ENCODE data around the gene DGKE. TPM values are rescaled to one million over a fixed set of nuclear protein-coding genes. Genes with fewer than 3 reads are reported as not detected.
A peak's percentile ranks its signal among the peaks of the same experiment; 100 is the strongest.

Gene DGKE
- total and polyA plus RNA-seq, 2 of the 13 experiments (the other 11 are each of a cell fraction or from before 2014, with no cell fraction given): 3.2 to 5.3 TPM

DNA sequence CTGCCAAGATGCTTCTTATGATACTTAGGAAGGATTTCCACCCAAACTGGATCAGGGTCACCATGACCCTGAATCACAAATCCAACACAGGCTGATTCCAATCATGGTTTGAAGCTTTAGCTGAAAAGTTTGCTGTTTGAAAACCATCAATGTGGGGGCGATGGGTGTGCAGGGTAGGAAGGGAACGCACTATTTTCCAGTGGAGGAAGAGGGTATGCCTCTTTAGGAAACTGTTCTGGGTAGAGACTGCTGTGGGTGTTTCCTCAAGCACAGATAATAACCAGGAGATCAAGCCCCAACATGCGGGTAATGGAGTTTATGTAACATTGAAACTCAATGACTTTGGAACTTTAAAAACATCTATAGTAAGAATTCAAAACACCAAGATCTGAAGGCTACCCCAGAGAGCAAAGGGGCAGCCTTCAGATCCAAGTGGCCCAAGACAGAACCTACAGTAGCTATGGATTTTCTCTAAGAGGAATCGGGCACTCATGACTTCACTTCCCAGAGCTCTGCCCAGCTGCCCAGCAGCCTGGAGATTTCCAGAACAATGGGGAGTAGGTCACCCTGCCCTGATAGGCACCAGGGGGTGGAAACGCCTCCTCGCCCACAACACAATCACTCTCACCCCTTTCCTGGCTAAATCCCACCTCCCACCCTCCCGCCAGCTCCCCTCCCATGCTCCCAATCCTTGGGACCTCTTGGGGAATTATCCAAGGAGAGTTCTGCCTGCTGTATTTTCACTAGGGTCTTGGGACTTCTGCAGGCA lies 57.1 kb downstream of the DGKE start (continued):
- TF ChIP-seq ATF1 (CRISPR knock-in tag; IDR thresholded peaks at IDR 0.05) (no peak), ZBTB7B (CRISPR knock-in tag; IDR thresholded peaks at IDR 0.05) (no peak), NR2C2 (CRISPR knock-in tag; IDR thresholded peaks at IDR 0.05; ENCODE audit: borderline replicate concordance) (no peak), KDM6A (CRISPR knock-in tag; IDR thresholded peaks at IDR 0.05; ENCODE audit: low read depth) (no peak), SIX1 (CRISPR knock-in tag; IDR thresholded peaks at IDR 0.05; ENCODE audit: borderline replicate concordance) (no peak), MTF1 (CRISPR knock-in tag; IDR thresholded peaks at IDR 0.05) (no peak), NR3C1 (CRISPR knock-in tag; IDR thresholded peaks at IDR 0.05) (no peak), RFXANK (CRISPR knock-in tag; IDR thresholded peaks at IDR 0.05) (no peak), KDM4B (CRISPR knock-in tag; IDR thresholded peaks at IDR 0.05) (no peak), KDM3A (CRISPR knock-in tag; IDR thresholded peaks at IDR 0.05; ENCODE audit: low read depth) (no peak)
- TF ChIP-seq, protein P1, sequence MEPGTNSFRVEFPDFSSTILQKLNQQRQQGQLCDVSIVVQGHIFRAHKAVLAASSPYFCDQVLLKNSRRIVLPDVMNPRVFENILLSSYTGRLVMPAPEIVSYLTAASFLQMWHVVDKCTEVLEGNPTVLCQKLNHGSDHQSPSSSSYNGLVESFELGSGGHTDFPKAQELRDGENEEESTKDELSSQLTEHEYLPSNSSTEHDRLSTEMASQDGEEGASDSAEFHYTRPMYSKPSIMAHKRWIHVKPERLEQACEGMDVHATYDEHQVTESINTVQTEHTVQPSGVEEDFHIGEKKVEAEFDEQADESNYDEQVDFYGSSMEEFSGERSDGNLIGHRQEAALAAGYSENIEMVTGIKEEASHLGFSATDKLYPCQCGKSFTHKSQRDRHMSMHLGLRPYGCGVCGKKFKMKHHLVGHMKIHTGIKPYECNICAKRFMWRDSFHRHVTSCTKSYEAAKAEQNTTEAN (CRISPR knock-in tag; conservative IDR thresholded peaks at IDR 0.05): no peak

DNA sequence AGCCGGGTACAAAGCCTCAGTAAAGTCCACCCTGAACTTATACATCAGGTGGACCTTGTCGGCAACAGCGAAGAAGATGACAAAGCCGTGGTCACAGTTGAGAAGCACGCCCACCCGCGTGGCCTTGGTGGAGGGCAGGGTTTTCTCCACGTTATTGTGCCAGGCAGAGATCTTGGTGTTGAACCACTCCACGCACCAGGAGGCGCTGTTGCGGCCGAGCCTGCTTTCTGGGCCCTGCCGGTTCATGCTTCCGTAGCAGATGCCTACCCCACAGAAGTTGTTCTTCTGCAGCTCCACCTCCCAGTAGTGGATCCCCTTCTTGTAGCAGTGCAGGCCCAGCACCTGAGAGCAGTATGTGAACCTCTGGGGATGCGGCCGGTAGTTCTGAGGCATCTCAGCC lies 57.8 kb downstream of the DGKE start:
- peak; percentile 50 for ATAC-seq
- no peak overlapping the region for H3K4me2 ChIP-seq (ENCODE audit: low read depth, low read length)
- BruUV-seq (replicated peaks): no TSS peak
- H3K9me3 ChIP-seq (ENCODE audit: low read length): peaks cover 12% of the 10 kb centered on the region
- H4K20me1 ChIP-seq (ENCODE audit: insufficient read depth, low read length): no peaks in the 10 kb centered on the region; the same call in 1 of the 2 replicates
- peaks cover 33 to 65% of the 10 kb centered on the region in 2 experiments for H3K36me3 ChIP-seq (replicated peaks in 1 of 2; ENCODE audit: control insufficient read depth in 1 of 2, insufficient read depth in 2 of 2, low read length in 2 of 2)
- peaks cover 21% of the 10 kb centered on the region for H3K4me1 ChIP-seq (ENCODE audit: insufficient read depth, low read length)
- H3K79me2 ChIP-seq (ENCODE audit: insufficient read depth, low read length): no peaks in the 10 kb centered on the region
- POLR2A ChIA-PET: interaction anchor here (0.6 to 1.2 kb wide), 2 partner anchors 22 to 50 kb away, joined by 3 read pairs; partner anchors contain the start of gene TRIM25
- WGBS (ENCODE audit: low lambda C conversion rate): 97% methylated on average over 16 of the region's 16 CpGs
- H2AFZ ChIP-seq (ENCODE audit: low read length): no peak overlapping the region
- CTCF ChIA-PET (ENCODE audit: low intra/inter-chr PET ratio, low total read pairs): interaction anchor here (1.8 kb wide), 1 partner anchor 48 kb away, joined by 12 read pairs; no protein-coding TSS in a partner anchor
- no peak overlapping the region for H3K4me3 ChIP-seq (replicated peaks in 1 of 3; ENCODE audit: insufficient read depth in 1 of 3, low read depth in 2 of 3, low read length in 3 of 3)
- in situ Hi-C loops (cut with HindIII; ENCODE audit: extremely low pct_ligation_motif_present, low pct_unique_long_range_greater_than_20kb): no loop called here
- no peak for FAIRE-seq
- intact Hi-C loops (cut with micrococcal nuclease; ENCODE audit: unreplicated experiment): loop anchor here (10.0 kb wide), 1 partner anchor 53 kb away; no protein-coding TSS in a partner anchor
- no peak for DNase-seq (ENCODE audit: low spot score)
- H3K27me3 ChIP-seq (ENCODE audit: control insufficient read depth in 1 of 2, insufficient read depth in 2 of 2, low read length in 2 of 2): no peaks in the 10 kb centered on the region
- H3K27ac ChIP-seq (ENCODE audit: extremely low read length, insufficient read depth, low read length): no peak overlapping the region
- no peak overlapping the region for H3K9ac ChIP-seq (ENCODE audit: insufficient read depth, low read depth, low read length)
- peak; percentile 75; the same call in 1 of the 2 replicates for TF ChIP-seq HNRNPL (IDR thresholded peaks at IDR 0.05; ENCODE audit: low read depth, low read length)
- no peak for TF ChIP-seq MLLT10 (CRISPR knock-in tag; IDR thresholded peaks at IDR 0.05)
- no peak for TF ChIP-seq ZC3H13 (CRISPR knock-in tag; IDR thresholded peaks at IDR 0.05)
- TF ChIP-seq RFX1 (IDR thresholded peaks at IDR 0.05): no peak
- TF ChIP-seq, protein P2, sequence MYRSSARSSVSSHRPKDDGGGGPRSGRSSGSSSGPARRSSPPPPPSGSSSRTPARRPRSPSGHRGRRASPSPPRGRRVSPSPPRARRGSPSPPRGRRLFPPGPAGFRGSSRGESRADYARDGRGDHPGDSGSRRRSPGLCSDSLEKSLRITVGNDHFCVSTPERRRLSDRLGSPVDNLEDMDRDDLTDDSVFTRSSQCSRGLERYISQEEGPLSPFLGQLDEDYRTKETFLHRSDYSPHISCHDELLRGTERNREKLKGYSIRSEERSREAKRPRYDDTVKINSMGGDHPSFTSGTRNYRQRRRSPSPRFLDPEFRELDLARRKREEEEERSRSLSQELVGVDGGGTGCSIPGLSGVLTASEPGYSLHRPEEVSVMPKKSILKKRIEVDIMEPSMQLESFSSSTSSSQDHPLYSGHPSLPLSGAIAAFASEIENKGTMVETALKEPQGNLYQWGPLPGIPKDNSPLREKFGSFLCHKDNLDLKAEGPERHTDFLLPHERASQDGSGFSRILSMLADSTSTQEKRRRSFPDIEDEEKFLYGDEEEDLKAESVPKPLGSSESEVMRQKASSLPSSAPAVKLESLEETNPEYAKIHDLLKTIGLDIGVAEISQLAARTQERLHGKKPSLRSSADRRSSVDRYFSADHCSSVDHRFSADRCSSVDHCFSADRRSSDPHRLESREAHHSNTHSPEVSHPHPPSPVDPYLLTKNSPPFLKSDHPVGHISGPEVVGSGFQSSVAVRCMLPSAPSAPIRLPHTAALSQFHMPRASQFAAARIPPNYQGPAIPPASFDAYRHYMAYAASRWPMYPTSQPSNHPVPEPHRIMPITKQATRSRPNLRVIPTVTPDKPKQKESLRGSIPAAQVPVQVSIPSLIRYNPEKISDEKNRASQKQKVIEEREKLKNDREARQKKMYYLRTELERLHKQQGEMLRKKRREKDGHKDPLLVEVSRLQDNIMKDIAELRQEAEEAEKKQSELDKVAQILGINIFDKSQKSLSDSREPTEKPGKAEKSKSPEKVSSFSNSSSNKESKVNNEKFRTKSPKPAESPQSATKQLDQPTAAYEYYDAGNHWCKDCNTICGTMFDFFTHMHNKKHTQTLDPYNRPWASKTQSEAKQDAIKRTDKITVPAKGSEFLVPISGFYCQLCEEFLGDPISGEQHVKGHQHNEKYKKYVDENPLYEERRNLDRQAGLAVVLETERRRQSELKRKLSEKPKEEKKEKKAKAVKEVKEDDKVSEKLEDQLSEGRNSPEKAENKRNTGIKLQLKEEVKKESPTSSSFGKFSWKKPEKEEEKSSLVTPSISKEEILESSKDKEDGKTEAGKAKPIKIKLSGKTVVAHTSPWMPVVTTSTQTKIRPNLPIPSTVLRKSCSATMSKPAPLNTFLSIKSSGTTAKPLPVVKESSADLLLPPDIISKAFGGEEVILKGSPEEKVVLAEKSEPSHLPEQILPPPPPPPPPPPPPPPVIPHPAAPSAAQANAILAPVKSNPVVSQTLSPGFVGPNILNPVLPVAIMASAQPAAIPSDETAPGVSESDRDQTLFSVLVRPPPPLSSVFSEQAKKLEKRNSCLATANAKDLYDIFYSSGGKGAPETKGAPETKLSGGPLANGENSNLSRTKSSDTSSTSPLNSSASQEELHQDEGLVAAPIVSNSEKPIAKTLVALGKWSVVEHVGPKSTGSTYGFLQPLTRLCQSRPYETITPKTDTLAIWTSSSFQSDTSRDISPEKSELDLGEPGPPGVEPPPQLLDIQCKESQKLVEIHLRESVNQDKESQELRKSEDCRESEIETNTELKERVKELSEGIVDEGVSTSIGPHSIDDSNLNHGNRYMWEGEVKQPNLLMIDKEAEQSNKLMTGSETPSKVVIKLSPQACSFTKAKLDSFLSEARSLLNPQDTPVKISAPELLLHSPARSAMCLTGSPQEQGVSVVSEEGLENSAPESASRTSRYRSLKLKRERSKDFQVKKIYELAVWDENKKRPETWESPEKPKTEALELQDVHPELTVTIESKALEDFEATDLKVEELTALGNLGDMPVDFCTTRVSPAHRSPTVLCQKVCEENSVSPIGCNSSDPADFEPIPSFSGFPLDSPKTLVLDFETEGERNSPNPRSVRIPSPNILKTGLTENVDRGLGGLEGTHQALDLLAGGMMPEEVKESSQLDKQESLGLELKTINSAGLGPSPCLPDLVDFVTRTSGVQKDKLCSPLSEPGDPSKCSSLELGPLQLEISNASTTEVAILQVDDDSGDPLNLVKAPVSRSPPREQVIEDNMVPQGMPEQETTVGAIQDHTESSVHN (CRISPR knock-in tag; IDR thresholded peaks at IDR 0.05): no peak

Measured in HepG2 (cell line).